Measurements from ENCODE around the gene GM2A.

DNA sequence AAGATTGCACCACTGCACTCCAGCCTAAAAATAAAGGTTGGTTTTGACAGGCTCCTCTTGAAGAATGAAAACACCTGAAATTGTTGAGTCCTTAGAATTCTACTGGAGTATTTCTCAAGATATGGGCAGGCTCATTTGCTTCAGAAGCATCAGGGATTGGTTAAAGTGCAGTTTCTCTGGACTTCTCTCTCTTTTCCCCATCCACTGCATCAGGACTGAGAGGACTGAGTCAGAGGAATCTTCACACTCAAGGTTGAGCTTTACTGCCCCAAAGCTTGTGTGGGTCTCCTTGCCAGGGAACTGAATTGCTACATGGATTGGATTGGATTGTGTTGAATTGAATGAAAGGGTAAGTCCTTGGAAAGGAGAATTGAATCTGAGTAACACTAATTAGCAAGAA lies 21.6 kb upstream of the GM2A start:
- TF ChIP-seq, protein P1, sequence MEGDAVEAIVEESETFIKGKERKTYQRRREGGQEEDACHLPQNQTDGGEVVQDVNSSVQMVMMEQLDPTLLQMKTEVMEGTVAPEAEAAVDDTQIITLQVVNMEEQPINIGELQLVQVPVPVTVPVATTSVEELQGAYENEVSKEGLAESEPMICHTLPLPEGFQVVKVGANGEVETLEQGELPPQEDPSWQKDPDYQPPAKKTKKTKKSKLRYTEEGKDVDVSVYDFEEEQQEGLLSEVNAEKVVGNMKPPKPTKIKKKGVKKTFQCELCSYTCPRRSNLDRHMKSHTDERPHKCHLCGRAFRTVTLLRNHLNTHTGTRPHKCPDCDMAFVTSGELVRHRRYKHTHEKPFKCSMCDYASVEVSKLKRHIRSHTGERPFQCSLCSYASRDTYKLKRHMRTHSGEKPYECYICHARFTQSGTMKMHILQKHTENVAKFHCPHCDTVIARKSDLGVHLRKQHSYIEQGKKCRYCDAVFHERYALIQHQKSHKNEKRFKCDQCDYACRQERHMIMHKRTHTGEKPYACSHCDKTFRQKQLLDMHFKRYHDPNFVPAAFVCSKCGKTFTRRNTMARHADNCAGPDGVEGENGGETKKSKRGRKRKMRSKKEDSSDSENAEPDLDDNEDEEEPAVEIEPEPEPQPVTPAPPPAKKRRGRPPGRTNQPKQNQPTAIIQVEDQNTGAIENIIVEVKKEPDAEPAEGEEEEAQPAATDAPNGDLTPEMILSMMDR (IDR thresholded peaks at IDR 0.05): no peak
- no peak for TF ChIP-seq EZH2 (IDR thresholded peaks at IDR 0.05; ENCODE audit: borderline replicate concordance, insufficient read depth, low read depth, low read length, poor library complexity, severe bottlenecking)

All from B cell (primary cell).